T-helper 2 cell treated with Interferon-gamma antibody and Interleukin-4, amounts not matched to agents 5 μg/mL and 100 μg/mL, for 36 hours (primary cell): ENCODE measurements around the gene RWDD3.

Experiments
- DNase-seq: peaks from one replicate; pipeline ENCODE4 v3.0.0; 2021; ENCODE audit warnings: low spot score
- H3K27ac Mint-ChIP-seq: one replicate; pipeline ENCODE4 v1.8.0; 2021; ENCODE audit warnings: mild to moderate bottlenecking, mixed read lengths
- H3K27me3 Mint-ChIP-seq: one replicate; pipeline ENCODE4 v1.8.0; 2021; ENCODE audit warnings: low read depth, mixed read lengths
- H3K36me3 Mint-ChIP-seq: one replicate; pipeline ENCODE4 v1.8.0; 2021; ENCODE audit warnings: low read depth, mixed read lengths
- H3K4me1 Mint-ChIP-seq: one replicate; pipeline ENCODE4 v1.8.0; 2021; ENCODE audit warnings: low read depth, mixed read lengths
- H3K4me3 Mint-ChIP-seq: one replicate; pipeline ENCODE4 v1.8.0; 2022; ENCODE audit warnings: mild to moderate bottlenecking, moderate library complexity, mixed read lengths
- H3K9me3 Mint-ChIP-seq: one replicate; pipeline ENCODE4 v1.8.0; 2021; ENCODE audit warnings: mixed read lengths

Gene RWDD3

DNA sequence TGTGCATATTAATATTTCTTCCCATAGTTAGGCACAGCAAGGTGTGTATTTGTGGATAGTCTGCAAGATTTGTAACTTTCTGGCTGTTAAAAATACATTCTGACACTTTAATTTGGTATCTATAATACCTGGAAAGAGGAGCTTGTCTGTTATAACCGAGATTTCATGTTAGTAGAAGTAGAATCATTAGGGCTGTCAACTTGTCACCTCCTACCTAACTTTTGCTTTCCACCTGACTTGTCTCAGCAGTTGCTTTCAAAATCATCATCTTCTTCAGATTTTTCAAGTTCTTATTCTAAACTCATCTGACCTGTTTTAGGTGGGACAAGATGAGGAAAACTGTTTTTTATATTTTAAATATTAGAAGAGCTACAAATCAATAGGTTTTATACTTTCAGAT lies 11.0 kb downstream of the RWDD3 start:
- no peak overlapping the region for H3K4me3 Mint-ChIP-seq
- no peaks in the 10 kb centered on the region for H3K9me3 Mint-ChIP-seq
- H3K27me3 Mint-ChIP-seq: no peaks in the 10 kb centered on the region
- peaks cover 33% of the 10 kb centered on the region for H3K36me3 Mint-ChIP-seq
- DNase-seq: no peak
- H3K4me1 Mint-ChIP-seq: no peaks in the 10 kb centered on the region
- H3K27ac Mint-ChIP-seq: no peak overlapping the region

DNA sequence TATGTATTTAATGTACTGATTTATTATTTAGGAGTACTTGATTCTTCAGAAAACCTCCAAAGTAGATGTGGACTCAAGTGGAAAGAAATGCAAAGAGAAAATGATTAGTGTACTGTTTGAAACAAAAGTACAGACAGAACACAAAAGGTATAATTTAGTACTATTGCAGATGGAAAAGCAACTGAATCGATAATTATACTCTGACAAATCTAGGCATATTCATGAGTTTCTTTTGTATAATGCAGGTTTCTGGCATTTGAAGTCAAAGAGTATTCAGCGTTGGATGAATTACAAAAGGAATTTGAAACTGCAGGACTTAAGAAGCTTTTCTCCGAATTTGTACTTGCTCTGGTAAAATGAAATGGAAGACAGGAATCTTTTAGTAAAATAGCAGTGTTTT lies 12.5 kb downstream of the RWDD3 start:
- Mint-ChIP-seq H3K4me3 (no peak overlapping the region), H3K27me3 (no peaks in the 10 kb centered on the region), H3K4me1 (no peaks in the 10 kb centered on the region), H3K27ac (no peak overlapping the region), H3K36me3 (peaks cover 21% of the 10 kb centered on the region), H3K9me3 (no peaks in the 10 kb centered on the region)
- DNase-seq: no peak

DNA sequence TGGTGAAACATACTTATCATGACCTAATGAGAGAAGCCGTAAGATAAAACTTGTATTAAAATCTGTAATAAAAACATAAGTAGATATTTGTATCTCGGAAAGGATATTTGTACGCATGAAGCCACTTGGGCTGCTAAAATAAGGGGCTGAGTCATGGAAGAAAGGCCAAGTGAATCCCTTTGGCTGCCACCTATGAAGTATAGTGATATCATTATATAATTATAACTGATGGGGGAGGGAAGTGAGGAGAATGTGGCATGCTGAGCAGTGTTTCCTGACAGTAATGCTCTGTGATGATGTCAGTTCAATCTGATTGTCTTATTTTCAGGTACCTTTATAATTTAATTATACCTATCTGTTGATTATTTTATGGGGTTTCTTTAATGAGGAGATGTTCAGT lies 13.6 kb downstream of the RWDD3 start:
- no peaks in the 10 kb centered on the region for H3K4me1 Mint-ChIP-seq
- H3K9me3 Mint-ChIP-seq: no peaks in the 10 kb centered on the region
- H3K4me3 Mint-ChIP-seq: no peak overlapping the region
- H3K27me3 Mint-ChIP-seq: no peaks in the 10 kb centered on the region
- H3K27ac Mint-ChIP-seq: no peak overlapping the region
- DNase-seq: no peak
- H3K36me3 Mint-ChIP-seq: peaks cover 12% of the 10 kb centered on the region

DNA sequence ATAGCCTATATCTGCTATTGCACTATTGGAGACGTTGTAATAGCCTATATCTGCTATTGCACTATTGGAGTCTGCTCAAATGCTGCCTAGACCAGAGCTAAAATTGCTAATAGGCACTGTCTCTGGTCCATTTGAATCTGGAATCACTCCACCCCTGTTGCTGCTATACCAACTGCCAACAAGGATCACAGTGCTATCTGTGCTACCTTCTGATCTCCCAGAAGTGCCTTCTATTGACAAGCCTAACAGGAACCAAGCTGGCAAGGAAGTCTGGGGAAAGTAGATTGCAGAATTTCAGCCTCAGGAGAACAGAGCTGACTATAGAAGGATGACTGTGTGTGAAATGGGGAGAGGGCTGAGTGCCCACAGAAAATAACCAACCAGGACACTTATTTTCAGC lies 15.9 kb downstream of the RWDD3 start:
- Mint-ChIP-seq H3K27ac (no peak overlapping the region), H3K4me3 (no peak overlapping the region), H3K4me1 (no peaks in the 10 kb centered on the region), H3K27me3 (no peaks in the 10 kb centered on the region), H3K9me3 (no peaks in the 10 kb centered on the region), H3K36me3 (peaks cover 7% of the 10 kb centered on the region)
- DNase-seq: no peak

GRCh38 chr1:95252422-95252821 lies 18.4 kb downstream of the RWDD3 start:
- Mint-ChIP-seq H3K4me3 (no peak overlapping the region), H3K9me3 (no peaks in the 10 kb centered on the region), H3K4me1 (no peaks in the 10 kb centered on the region), H3K27me3 (no peaks in the 10 kb centered on the region), H3K27ac (no peak overlapping the region), H3K36me3 (peaks cover 2% of the 10 kb centered on the region)
- no peak for DNase-seq

DNA sequence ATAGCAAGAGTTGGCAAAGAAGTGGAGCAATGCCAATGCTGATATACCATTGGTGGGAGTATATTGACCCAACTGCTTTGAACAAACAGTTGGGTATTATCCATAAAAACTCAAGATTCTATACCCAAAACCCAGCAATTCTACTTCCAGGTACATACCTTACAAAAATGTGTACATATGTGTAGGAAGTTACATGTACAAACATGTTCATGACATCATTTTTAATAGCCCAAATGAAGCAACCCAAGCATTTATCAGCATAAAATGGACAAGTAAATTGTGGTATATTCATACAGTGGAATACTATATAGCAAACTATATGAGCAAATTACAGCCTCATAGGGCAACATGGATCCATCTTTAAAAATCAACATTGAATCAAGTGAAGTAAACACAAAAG lies 20.9 kb downstream of the RWDD3 start:
- DNase-seq: no peak
- no peak overlapping the region for H3K4me3 Mint-ChIP-seq
- no peaks in the 10 kb centered on the region for H3K27me3 Mint-ChIP-seq
- no peaks in the 10 kb centered on the region for H3K9me3 Mint-ChIP-seq
- no peaks in the 10 kb centered on the region for H3K4me1 Mint-ChIP-seq
- H3K27ac Mint-ChIP-seq: no peak overlapping the region
- no peaks in the 10 kb centered on the region for H3K36me3 Mint-ChIP-seq

GRCh38 chr1:95255826-95256225 lies 21.8 kb downstream of the RWDD3 start:
- Mint-ChIP-seq H3K27ac (no peak overlapping the region), H3K4me1 (no peaks in the 10 kb centered on the region), H3K36me3 (no peaks in the 10 kb centered on the region), H3K27me3 (no peaks in the 10 kb centered on the region), H3K4me3 (no peak overlapping the region), H3K9me3 (no peaks in the 10 kb centered on the region)
- no peak for DNase-seq

- Mint-ChIP-seq H3K27me3 (no peaks in the 10 kb centered on the region), H3K27ac (no peak overlapping the region), H3K4me3 (no peak overlapping the region)
Measured at GRCh38 chr1:95257758-95258157, 23.7 kb downstream of the RWDD3 start.

DNA sequence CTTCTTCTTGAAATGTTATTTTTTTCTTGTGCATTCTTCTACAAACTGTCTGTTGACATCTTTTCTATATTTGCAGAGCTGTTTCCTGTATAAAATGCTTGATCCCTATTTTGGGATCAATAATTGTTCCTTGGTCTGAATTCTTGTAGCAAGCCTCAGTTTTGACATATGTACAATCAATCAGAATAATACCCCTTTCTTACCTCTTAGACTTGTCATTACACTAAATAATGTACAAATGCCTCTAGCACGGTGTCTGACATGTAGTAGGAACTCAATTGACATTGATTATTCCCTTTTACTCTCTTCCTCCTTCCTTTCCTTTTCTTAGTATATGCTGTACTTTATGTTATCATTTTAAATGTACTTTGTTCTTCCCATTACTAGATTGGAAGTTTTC lies 25.2 kb downstream of the RWDD3 start:
- Mint-ChIP-seq H3K27me3 (no peaks in the 10 kb centered on the region), H3K9me3 (no peaks in the 10 kb centered on the region), H3K27ac (no peak overlapping the region), H3K4me1 (no peaks in the 10 kb centered on the region), H3K4me3 (no peak overlapping the region), H3K36me3 (no peaks in the 10 kb centered on the region)
- no peak for DNase-seq

More at GRCh38 chr1:95257758-95258157, 23.7 kb downstream of the RWDD3 start:
- no peak for DNase-seq
- Mint-ChIP-seq H3K36me3 (no peaks in the 10 kb centered on the region), H3K9me3 (no peaks in the 10 kb centered on the region), H3K4me1 (no peaks in the 10 kb centered on the region)

DNA sequence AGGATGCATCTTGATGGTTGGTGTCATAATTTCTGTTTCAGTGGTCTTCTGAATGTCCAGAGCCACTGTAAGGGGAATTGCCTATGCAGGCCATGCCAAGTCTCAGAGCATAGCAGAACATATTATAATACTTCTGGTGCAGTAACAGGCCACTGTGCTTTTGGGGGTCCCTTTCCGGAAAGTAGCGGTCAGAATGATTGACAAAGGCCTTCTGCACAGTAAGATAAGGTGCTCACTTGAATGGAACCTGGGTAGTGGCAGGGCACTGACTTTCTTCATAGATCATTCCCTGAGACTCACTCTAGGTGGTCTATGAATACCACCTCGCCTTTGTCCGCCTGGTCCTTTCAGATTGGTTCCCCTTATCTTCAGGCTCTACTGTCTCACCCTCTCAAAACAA lies 28.9 kb downstream of the RWDD3 start:
- no peaks in the 10 kb centered on the region for H3K27me3 Mint-ChIP-seq
- no peak overlapping the region for H3K27ac Mint-ChIP-seq
- H3K36me3 Mint-ChIP-seq: no peaks in the 10 kb centered on the region
- no peaks in the 10 kb centered on the region for H3K9me3 Mint-ChIP-seq
- H3K4me1 Mint-ChIP-seq: no peaks in the 10 kb centered on the region
- no peak overlapping the region for H3K4me3 Mint-ChIP-seq
- no peak for DNase-seq

DNA sequence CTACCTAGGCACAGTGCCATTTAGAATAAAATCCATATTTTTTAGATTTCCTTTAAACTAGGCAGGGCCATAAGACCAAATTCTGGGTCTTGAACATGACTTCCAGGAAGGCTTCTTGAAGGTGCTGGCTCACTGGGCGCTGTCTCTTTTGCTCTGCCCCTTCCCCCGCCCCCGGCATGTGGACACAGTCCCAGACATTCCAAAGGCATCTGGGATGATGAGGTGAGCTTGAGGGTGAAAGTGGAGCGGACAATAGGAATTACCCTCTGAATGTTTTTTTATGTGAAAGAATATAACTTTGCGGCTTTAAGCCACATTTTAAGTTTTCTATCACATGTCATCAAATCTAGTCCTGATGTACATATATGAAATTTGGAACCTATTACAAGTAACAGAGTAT lies 29.4 kb downstream of the RWDD3 start:
- DNase-seq: no peak
- Mint-ChIP-seq H3K9me3 (no peaks in the 10 kb centered on the region), H3K4me1 (no peaks in the 10 kb centered on the region), H3K27me3 (no peaks in the 10 kb centered on the region), H3K36me3 (no peaks in the 10 kb centered on the region), H3K4me3 (no peak overlapping the region), H3K27ac (no peak overlapping the region)

- no peaks in the 10 kb centered on the region for H3K27me3 Mint-ChIP-seq
- H3K36me3 Mint-ChIP-seq: no peaks in the 10 kb centered on the region
- no peak overlapping the region for H3K27ac Mint-ChIP-seq
- no peaks in the 10 kb centered on the region for H3K9me3 Mint-ChIP-seq
- H3K4me1 Mint-ChIP-seq: no peaks in the 10 kb centered on the region
- DNase-seq: no peak
- no peak overlapping the region for H3K4me3 Mint-ChIP-seq
Measured at GRCh38 chr1:95265106-95265505, 31.1 kb downstream of the RWDD3 start.

DNA sequence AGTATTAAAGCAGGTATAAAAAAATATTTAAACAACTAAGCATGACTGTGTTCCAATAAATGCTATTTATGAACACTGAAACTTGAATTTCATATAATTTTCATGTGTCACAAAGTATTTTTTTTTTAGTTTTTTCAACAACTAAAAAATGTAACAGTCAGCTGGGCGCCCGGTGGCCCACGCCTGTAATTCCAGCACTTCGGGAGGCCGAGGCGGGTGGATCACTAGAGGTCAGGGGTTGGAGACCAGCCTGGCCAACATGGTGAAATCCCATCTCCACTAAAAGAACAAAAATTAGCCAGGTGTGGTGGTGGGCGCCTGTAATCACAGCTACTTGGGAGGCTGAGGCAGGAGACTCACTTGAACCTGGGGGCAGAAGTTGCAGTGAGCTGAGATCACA lies 42.4 kb downstream of the RWDD3 start:
- H3K9me3 Mint-ChIP-seq: no peaks in the 10 kb centered on the region
- H3K36me3 Mint-ChIP-seq: no peaks in the 10 kb centered on the region
- no peaks in the 10 kb centered on the region for H3K4me1 Mint-ChIP-seq
- no peak overlapping the region for H3K4me3 Mint-ChIP-seq
- no peak for DNase-seq
- H3K27me3 Mint-ChIP-seq: peaks cover 3% of the 10 kb centered on the region
- no peak overlapping the region for H3K27ac Mint-ChIP-seq

DNA sequence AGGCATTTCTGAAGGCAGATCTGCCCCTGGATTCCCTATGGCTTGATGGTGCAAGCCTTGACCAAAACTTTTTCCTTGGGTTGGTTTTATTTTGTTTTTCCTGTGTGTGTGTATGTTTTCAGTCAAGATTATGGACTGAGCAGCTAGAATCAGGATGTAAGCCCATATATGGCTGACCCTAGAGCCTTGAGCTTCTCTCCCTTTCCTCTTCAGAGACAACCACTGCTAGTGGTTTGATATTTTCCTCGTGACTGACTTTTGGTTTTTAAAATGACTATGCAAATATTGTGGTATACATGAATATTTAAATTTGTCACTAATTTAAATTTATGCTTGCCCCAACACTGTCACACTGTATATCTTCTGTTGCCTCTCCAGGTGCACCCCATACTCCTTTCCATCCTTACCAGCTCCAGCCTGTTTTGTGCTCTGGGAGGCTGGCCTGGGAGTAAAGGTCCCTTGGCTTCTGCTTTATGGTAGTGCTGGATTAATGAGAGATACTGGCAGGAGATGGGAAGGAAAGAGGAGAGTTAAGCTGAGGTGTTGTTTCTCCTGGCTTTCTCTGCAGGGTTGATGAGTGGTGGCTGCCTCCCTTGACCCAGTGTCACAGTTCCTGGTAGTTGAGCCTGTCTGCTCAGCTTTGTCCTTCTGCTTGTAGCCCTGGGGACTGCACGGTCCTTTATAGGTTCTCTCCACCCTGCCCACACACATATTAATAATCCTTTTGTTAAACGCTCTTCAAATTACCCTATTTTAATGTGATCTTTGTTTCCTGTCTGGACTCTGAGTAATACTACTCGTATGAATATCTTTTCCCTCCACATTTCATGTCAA lies 44.4 kb downstream of the RWDD3 start:
- Mint-ChIP-seq H3K27ac (no peak overlapping the region), H3K27me3 (no peaks in the 10 kb centered on the region), H3K4me3 (no peak overlapping the region), H3K36me3 (no peaks in the 10 kb centered on the region), H3K9me3 (no peaks in the 10 kb centered on the region), H3K4me1 (no peaks in the 10 kb centered on the region)
- no peak for DNase-seq
